Fibroblast of mammary gland (primary cell): ENCODE data around the gene WNK1.
A peak's percentile ranks its signal among the peaks of the same experiment; 100 is the strongest.
"Not testable (repeated sequence)": the region's sequence is repeated elsewhere in the genome, so short reads cannot be mapped to it uniquely, and the experiment has no call there.

ENCODE experiments used
- DNase-seq: peaks from one replicate; pipeline ENCODE4 v3.0.0-alpha.2; 2010; ENCODE audit warnings: low read depth
- H3K4me3 ChIP-seq: 2 replicates; pipeline ENCODE4 v1.5.1; 2011; ENCODE audit warnings: low read depth, mild to moderate bottlenecking, low read length, moderate library complexity; ENCODE audit not compliant: control insufficient read depth
- CTCF ChIP-seq: conservative IDR thresholded peaks from 2 replicates; pipeline ENCODE4 v1.5.1; 2011; ENCODE audit warnings: low read depth, low read length, inconsistent platforms; ENCODE audit not compliant: control insufficient read depth, insufficient read depth

WNK1 gene

GRCh38 chr12:846421-846820 is 94.0 kb downstream of the WNK1 start:
- no peak for DNase-seq
- no peak overlapping the region for H3K4me3 ChIP-seq
- TF ChIP-seq CTCF = no peak

GRCh38 chr12:848173-848865 is 95.9 kb downstream of the WNK1 start:
- TF ChIP-seq CTCF = no peak
- no peak overlapping the region for H3K4me3 ChIP-seq
- peak; percentile 41 for DNase-seq

- H3K4me3 ChIP-seq = no peak overlapping the region
- DNase-seq = no peak
- no peak for TF ChIP-seq CTCF
Measured at GRCh38 chr12:848882-849527, 96.6 kb downstream of the WNK1 start.

- H3K4me3 ChIP-seq, DNase-seq: not testable (repeated sequence)
Measured at GRCh38 chr12:849733-850437, 97.5 kb downstream of the WNK1 start.

DNA sequence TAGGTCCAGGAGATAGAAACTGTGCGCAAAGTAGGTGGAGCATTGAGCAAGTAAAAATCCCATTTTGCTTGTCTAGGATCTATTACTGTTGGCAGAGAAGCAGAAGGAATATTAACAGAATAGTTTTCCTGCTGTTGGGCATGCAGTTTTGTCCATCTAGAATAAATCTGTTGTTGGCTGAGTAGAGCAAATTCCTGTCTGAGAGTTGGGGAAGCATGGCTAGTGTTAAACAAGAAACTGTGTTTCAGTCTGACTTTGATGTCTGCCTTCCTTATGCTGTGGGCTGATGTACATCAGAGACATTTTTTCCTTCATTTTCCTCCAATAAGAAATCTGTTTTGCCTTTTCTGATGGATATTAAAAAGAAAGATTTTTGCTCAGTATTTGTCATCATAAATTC is 99.0 kb downstream of the WNK1 start:
- H3K4me3 ChIP-seq = peak overlapping the region; percentile 5
- no peak for TF ChIP-seq CTCF
- DNase-seq = peak; percentile 25

- H3K4me3 ChIP-seq = peak overlapping the region; percentile 5
- no peak for TF ChIP-seq CTCF
- DNase-seq = peak; percentile 87
Measured at GRCh38 chr12:851913-852312, 99.5 kb downstream of the WNK1 start.

- no peak overlapping the region for H3K4me3 ChIP-seq
- TF ChIP-seq CTCF = no peak
- no peak for DNase-seq
Measured at GRCh38 chr12:852864-853263, 100.5 kb downstream of the WNK1 start.
